Smooth muscle cell (in vitro differentiated cells): ENCODE results near the gene ANKRD33. TPM values are rescaled to one million over a fixed set of nuclear protein-coding genes. Genes with fewer than 3 reads are reported as not detected.

ENCODE experiments used
- DNase-seq: peaks from one replicate; lab custom pipeline; 2025; ENCODE audit not compliant: unreplicated experiment; lab: John Stamatoyannopoulos, UW
- H2AFZ ChIP-seq: fragments of 200-600 bp; sonication (generic); 2 replicates; pipeline ENCODE4 v1.6.0; 2016; ENCODE audit warnings: antibody characterized with exemption, low read depth, mild to moderate bottlenecking
- H3F3A ChIP-seq: fragments of 200-600 bp; sonication (generic); 2 replicates; pipeline ENCODE4 v1.6.0; 2017; ENCODE audit warnings: antibody characterized with exemption, low read depth
- H3K27ac ChIP-seq: fragments of 200-600 bp; sonication (generic); 2 replicates; pipeline ENCODE4 v1.5.1; 2016; ENCODE audit warnings: low read depth, mild to moderate bottlenecking
- H3K27me3 ChIP-seq: fragments of 200-600 bp; sonication (generic); 2 replicates; pipeline ENCODE4 v1.6.1; 2016; ENCODE audit warnings: low read depth, mild to moderate bottlenecking
- H3K36me3 ChIP-seq: fragments of 200-600 bp; sonication (generic); 2 replicates; pipeline ENCODE4 v1.5.1; 2016; ENCODE audit warnings: low read depth
- H3K4me1 ChIP-seq: fragments of 200-600 bp; sonication (generic); 2 replicates; pipeline ENCODE4 v1.5.1; 2016; ENCODE audit warnings: low read depth
- H3K4me2 ChIP-seq: fragments of 200-600 bp; sonication (generic); 2 replicates; pipeline ENCODE4 v1.6.0; 2016; ENCODE audit warnings: mild to moderate bottlenecking
- H3K4me3 ChIP-seq: fragments of 200-600 bp; sonication (generic); 2 replicates; pipeline ENCODE4 v1.5.1; 2016; ENCODE audit warnings: mild to moderate bottlenecking
- H3K79me2 ChIP-seq: fragments of 200-600 bp; sonication (generic); 2 replicates; pipeline ENCODE4 v1.6.0; 2016; ENCODE audit warnings: low read depth, mild to moderate bottlenecking
- H3K9ac ChIP-seq: fragments of 200-600 bp; sonication (generic); 2 replicates; pipeline ENCODE4 v1.6.0; 2016; ENCODE audit warnings: low read depth
- H3K9me3 ChIP-seq: fragments of 200-600 bp; sonication (generic); replicated peaks from 2 replicates; pipeline ENCODE4 v1.5.1; 2016; ENCODE audit warnings: low read depth
- H4K20me1 ChIP-seq: fragments of 200-600 bp; sonication (generic); 2 replicates; pipeline ENCODE4 v1.6.0; 2016; ENCODE audit warnings: low read depth
- WGBS: methylation state at CpG from one replicate; pipeline ENCODE4 v1.1.7; 2016; ENCODE audit warnings: low lambda C conversion rate; 5-methylcytosine and 5-hydroxymethylcytosine counted together
- polyA plus RNA-seq: library from polyadenylated mRNA; unstranded; fragments of >200 nt; fragmentation: Nextera tagmentation; extraction: Ambion mirVana; gene quantifications from 2 replicates; pipeline ENCODE4 v1.2.1, GENCODE V29; 2016
- total RNA-seq: library from RNA; depleted of rRNA; stranded (reverse); fragments of >200 nt; gene quantifications from 2 replicates; pipeline ENCODE4 v1.2.3, GENCODE V29; 2014
- TF ChIP-seq, protein P1 (sequence below): fragments of 200-600 bp; sonication (generic); IDR thresholded peaks from 2 replicates; pipeline ENCODE4 v1.5.1; 2017; ENCODE audit warnings: borderline replicate concordance, mild to moderate bottlenecking, antibody characterized with exemption; ENCODE audit not compliant: insufficient read depth, poor library complexity, severe bottlenecking

Gene ANKRD33
- total and polyA plus RNA-seq, 2 experiments from 2014 or later: 1.3 TPM; not detected in 1

DNA sequence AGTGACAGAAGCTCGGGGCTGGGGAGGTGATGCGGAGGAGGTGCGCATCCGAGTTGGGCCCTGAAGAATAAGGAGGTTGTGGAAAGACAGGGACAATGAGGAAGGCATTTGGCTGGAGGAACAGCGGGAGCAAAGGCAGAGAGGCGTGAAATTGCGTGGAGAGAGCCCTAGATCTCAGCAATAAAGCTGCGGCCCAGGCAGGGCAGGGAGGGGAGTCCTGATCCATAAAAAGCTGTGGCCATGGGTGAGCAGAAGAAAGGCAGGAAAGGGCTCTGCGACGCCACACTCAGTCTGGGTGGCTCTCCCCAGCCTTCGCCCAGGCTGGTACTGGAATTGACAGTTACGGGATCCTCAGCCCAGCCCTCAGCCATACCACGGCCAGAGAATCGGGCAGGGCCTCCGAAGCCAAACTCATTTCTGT, 41.6 kb upstream of the ANKRD33 start:
- WGBS: 75% methylated on average over 15 of the region's 15 CpGs
- H3K79me2 ChIP-seq: peaks cover 28% of the 10 kb centered on the region
- no peak overlapping the region for H3K27ac ChIP-seq
- TF ChIP-seq, protein P1, sequence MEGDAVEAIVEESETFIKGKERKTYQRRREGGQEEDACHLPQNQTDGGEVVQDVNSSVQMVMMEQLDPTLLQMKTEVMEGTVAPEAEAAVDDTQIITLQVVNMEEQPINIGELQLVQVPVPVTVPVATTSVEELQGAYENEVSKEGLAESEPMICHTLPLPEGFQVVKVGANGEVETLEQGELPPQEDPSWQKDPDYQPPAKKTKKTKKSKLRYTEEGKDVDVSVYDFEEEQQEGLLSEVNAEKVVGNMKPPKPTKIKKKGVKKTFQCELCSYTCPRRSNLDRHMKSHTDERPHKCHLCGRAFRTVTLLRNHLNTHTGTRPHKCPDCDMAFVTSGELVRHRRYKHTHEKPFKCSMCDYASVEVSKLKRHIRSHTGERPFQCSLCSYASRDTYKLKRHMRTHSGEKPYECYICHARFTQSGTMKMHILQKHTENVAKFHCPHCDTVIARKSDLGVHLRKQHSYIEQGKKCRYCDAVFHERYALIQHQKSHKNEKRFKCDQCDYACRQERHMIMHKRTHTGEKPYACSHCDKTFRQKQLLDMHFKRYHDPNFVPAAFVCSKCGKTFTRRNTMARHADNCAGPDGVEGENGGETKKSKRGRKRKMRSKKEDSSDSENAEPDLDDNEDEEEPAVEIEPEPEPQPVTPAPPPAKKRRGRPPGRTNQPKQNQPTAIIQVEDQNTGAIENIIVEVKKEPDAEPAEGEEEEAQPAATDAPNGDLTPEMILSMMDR: no peak
- H3K27me3 ChIP-seq: no peaks in the 10 kb centered on the region
- no peaks in the 10 kb centered on the region for H3K36me3 ChIP-seq
- peak overlapping the region; percentile 79 for H3K4me3 ChIP-seq
- H3F3A ChIP-seq: no peaks in the 10 kb centered on the region
- H2AFZ ChIP-seq: no peak overlapping the region
- no peak overlapping the region for H3K9ac ChIP-seq
- no peak for DNase-seq
- peak overlapping the region; percentile 100 for H3K4me2 ChIP-seq
- H3K4me1 ChIP-seq: peaks cover 25% of the 10 kb centered on the region
- peaks cover 38% of the 10 kb centered on the region for H4K20me1 ChIP-seq
- H3K9me3 ChIP-seq: no peaks in the 10 kb centered on the region

DNA sequence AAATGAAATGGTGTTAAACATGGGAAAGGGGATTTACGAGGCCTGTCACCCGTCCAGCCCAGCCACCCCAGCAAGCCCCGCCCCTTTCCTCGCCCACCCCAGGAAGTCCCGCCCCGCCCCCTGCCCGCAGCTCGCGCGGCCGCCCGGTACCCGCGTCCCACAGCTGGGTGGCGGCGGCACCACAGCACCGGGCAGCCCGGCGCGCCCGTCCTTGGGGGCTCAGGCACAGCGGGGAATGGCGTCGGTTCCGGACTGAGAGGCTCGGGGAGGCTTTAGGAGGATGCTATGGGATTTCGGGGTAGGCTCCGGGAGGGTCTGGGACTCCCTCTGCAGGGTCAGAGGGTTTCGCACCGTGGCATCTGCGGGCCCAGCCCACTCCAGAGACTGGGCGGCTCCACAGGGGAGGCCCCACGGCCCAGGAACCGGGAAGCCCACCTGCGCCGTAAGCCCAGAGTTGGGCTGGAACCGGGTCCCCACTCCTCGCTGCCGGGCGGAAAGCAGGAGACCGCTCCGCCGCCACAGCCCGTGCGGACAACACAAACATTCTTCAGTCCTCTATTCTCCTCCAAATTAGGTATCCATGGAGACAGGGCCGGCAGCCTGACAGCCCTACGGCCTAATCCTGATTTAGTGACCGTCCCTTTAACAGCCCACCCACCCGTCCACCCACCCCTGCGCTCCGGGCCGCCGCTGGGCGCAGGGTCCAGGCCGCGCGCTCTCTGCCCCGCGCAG, 40.8 kb upstream of the ANKRD33 start:
- Histone ChIP-seq H3K79me2 (peaks cover 25% of the 10 kb centered on the region), H3K27ac (peak overlapping the region; percentile 60)
- WGBS: 1% methylated on average over 40 of the region's 59 CpGs

DNA sequence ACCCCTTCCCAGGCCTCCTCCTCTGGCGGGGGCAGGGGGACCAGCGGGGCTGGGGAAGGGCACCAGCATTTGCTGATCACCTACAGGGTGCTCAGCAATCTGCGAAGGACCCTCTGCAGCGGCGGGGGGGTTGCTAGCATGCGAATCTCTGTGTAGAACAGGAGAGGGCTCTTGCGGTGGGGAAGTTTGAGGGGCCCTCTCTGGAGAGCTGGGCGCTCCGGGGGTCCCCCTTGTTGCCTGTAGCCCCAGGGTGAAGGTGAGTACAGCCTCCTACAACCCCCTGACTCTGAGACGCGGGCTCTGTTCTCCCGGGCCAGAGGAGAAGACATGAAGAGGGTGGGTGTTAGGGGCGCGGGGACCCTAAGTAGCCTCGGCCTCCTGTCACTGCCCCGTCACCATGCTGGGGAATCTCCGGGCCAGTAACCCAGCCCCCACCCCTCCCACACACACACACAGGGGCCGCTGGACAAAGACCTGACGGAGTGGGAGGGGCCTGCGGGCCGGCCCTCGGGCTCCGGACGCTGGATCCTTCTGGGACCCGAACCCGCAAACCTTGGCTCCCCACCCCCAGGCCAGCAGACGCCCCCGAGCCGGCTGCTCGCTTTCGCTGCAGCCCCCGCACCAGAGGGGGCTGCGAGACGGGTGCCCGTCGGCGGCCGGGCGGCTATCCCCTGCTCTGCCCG, 40.1 kb upstream of the ANKRD33 start:
- peak overlapping the region; percentile 100 for H3K4me2 ChIP-seq
- TF ChIP-seq, protein P1: no peak
- peaks cover 23% of the 10 kb centered on the region for H4K20me1 ChIP-seq
- DNase-seq: no peak
- no peaks in the 10 kb centered on the region for H3K27me3 ChIP-seq
- H3K9me3 ChIP-seq: no peaks in the 10 kb centered on the region
- H3K27ac ChIP-seq: peak overlapping the region; percentile 60
- peaks cover 25% of the 10 kb centered on the region for H3K79me2 ChIP-seq
- WGBS: 2% methylated on average over 21 of the region's 40 CpGs
- no peaks in the 10 kb centered on the region for H3K36me3 ChIP-seq
- H2AFZ ChIP-seq: peak overlapping the region; percentile 91
- peaks cover 11% of the 10 kb centered on the region for H3K4me1 ChIP-seq
- peak overlapping the region; percentile 79 for H3K4me3 ChIP-seq
- H3K9ac ChIP-seq: peak overlapping the region; percentile 73
- H3F3A ChIP-seq: no peaks in the 10 kb centered on the region

More for the DNA sequence above, 40.8 kb upstream of the ANKRD33 start:
- peaks cover 30% of the 10 kb centered on the region for H4K20me1 ChIP-seq
- no peaks in the 10 kb centered on the region for H3K9me3 ChIP-seq
- TF ChIP-seq, protein P1: no peak
- H3K4me2 ChIP-seq: peak overlapping the region; percentile 100
- peaks cover 17% of the 10 kb centered on the region for H3K4me1 ChIP-seq
- peak overlapping the region; percentile 91 for H2AFZ ChIP-seq
- H3K4me3 ChIP-seq: peak overlapping the region; percentile 79
- no peaks in the 10 kb centered on the region for H3K36me3 ChIP-seq
- no peaks in the 10 kb centered on the region for H3K27me3 ChIP-seq
- DNase-seq: peak; percentile 66
- H3K9ac ChIP-seq: peak overlapping the region; percentile 73
- no peaks in the 10 kb centered on the region for H3F3A ChIP-seq
